HAP-1 (cell line): Measurements from ENCODE around the gene FTCDNL1.

Source experiments
- DNase-seq, 2 experiments: peaks; one replicate each; pipeline ENCODE4 v3.0.0-alpha.2; 2016 to 2020; ENCODE audit warnings: low spot score in 2 of 2
- H3K27me3 ChIP-seq: fragments of 250-450 bp; sonication (Bioruptor Pico); 2 replicates; pipeline ENCODE4 v1.5.1; 2020; ENCODE audit warnings: low read depth, mild to moderate bottlenecking, moderate library complexity
- H3K36me3 ChIP-seq: fragments of 250-450 bp; sonication (Bioruptor Pico); replicated peaks from 2 replicates; pipeline ENCODE4 v1.5.1; 2020; ENCODE audit warnings: mild to moderate bottlenecking
- H3K4me1 ChIP-seq: fragments of 250-450 bp; sonication (Bioruptor Pico); 2 replicates; pipeline ENCODE4 v1.5.1; 2020; ENCODE audit warnings: mild to moderate bottlenecking
- H3K4me3 ChIP-seq: fragments of 250-450 bp; sonication (Bioruptor Pico); 2 replicates; pipeline ENCODE4 v1.5.1; 2020; ENCODE audit warnings: mild to moderate bottlenecking, moderate library complexity
- H3K9me3 ChIP-seq: fragments of 250-450 bp; sonication (Bioruptor Pico); 2 replicates; pipeline ENCODE4 v1.5.1; 2020; ENCODE audit warnings: mild to moderate bottlenecking, moderate library complexity
- in situ Hi-C: fragments of 300-500 bp; cut with MboI; formaldehyde crosslinking; loops from 3 replicates; pipeline ENCODE4 v1.14.3; 2020; ENCODE audit warnings: low sequenced_read_pairs, inconsistent platforms, mixed read lengths

The FTCDNL1 gene

GRCh38 chr2:199734651-199735050 lies 116.3 kb downstream of the FTCDNL1 start:
- H3K36me3 ChIP-seq, result no peaks in the 10 kb centered on the region
- DNase-seq, result no peak
- in situ Hi-C loops, result loop anchor here (25.0 kb wide), 1 partner anchor 247 kb away; no protein-coding TSS in a partner anchor

GRCh38 chr2:199734011-199734410 lies 117.0 kb downstream of the FTCDNL1 start:
- Histone ChIP-seq H3K27me3 (peaks cover 13% of the 10 kb centered on the region; the same call in 1 of the 2 replicates), H3K4me1 (peaks cover 7% of the 10 kb centered on the region), H3K36me3 (no peaks in the 10 kb centered on the region), H3K4me3 (no peak overlapping the region), H3K9me3 (no peaks in the 10 kb centered on the region)
- DNase-seq, result no peak
- in situ Hi-C loops, result loop anchor here (25.0 kb wide), 1 partner anchor 247 kb away; no protein-coding TSS in a partner anchor

More at GRCh38 chr2:199734651-199735050, 116.3 kb downstream of the FTCDNL1 start:
- Histone ChIP-seq H3K9me3 (no peaks in the 10 kb centered on the region), H3K27me3 (peaks cover 13% of the 10 kb centered on the region; the same call in 1 of the 2 replicates), H3K4me3 (no peak overlapping the region), H3K4me1 (peaks cover 13% of the 10 kb centered on the region)

GRCh38 chr2:199727801-199728200 lies 123.2 kb downstream of the FTCDNL1 start:
- Histone ChIP-seq H3K4me1 (no peaks in the 10 kb centered on the region), H3K4me3 (no peak overlapping the region), H3K36me3 (no peaks in the 10 kb centered on the region), H3K9me3 (no peaks in the 10 kb centered on the region), H3K27me3 (0 out of 2 replicates have a peak, but pooled peaks cover 2% of the 10 kb centered on the region)
- in situ Hi-C loops, result loop anchor here (25.0 kb wide), 1 partner anchor 240 kb away; no protein-coding TSS in a partner anchor
- DNase-seq, result no peak

DNA sequence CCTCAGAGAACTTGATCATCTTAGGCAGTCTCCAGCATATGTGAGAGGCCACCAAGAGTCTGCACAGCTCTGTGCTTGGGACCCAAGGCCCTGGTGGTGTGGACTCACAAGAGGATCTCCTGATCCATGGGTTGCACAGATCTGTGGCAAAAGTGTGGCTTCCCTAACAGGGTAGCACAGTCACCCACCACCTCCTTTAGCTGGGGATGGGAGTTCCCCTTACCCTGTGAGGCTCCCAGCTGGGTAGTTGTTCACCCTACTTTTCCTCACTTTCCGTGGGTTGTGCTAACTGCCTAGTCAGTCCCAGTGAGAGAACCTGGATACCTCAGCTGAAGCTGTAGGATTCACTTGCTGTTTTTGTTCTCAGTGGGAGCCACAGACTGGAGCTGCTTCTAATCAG lies 123.7 kb downstream of the FTCDNL1 start:
- DNase-seq, result no peak
- in situ Hi-C loops, result loop anchor here (25.0 kb wide), 1 partner anchor 240 kb away; no protein-coding TSS in a partner anchor
- no peak overlapping the region for H3K4me3 ChIP-seq
- H3K27me3 ChIP-seq, result 0 out of 2 replicates have a peak, but pooled peaks cover 2% of the 10 kb centered on the region
- no peaks in the 10 kb centered on the region for H3K9me3 ChIP-seq
- H3K4me1 ChIP-seq, result no peaks in the 10 kb centered on the region
- no peaks in the 10 kb centered on the region for H3K36me3 ChIP-seq

GRCh38 chr2:199718074-199718473 lies 132.9 kb downstream of the FTCDNL1 start:
- H3K4me1 ChIP-seq, result no peaks in the 10 kb centered on the region
- H3K9me3 ChIP-seq, result no peaks in the 10 kb centered on the region
- in situ Hi-C loops, result no loop called here
- no peak for DNase-seq
- no peaks in the 10 kb centered on the region for H3K36me3 ChIP-seq
- no peak overlapping the region for H3K4me3 ChIP-seq
- H3K27me3 ChIP-seq, result no peaks in the 10 kb centered on the region

DNA sequence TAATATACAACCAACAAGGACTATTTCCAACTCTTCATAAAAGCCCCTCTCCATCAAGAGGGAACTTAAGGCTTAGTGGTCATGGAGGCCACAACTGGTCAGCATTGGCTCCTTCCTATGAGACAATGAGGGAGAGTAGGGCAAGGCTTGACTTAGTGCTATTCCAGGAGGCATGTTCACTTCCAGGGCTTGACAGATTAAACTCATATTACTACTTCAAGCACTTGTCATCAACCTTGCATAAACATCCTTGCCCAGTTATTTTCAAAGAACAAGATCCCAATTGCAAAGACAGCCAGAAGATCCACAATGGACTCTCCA lies 133.4 kb downstream of the FTCDNL1 start:
- Histone ChIP-seq H3K36me3 (no peaks in the 10 kb centered on the region), H3K4me1 (no peaks in the 10 kb centered on the region), H3K4me3 (no peak overlapping the region), H3K9me3 (no peaks in the 10 kb centered on the region), H3K27me3 (no peaks in the 10 kb centered on the region)
- in situ Hi-C loops, result no loop called here
- DNase-seq, result no peak

- H3K9me3 ChIP-seq, result no peaks in the 10 kb centered on the region
- no peak for DNase-seq
- in situ Hi-C loops, result no loop called here
- H3K27me3 ChIP-seq, result no peaks in the 10 kb centered on the region
- H3K4me1 ChIP-seq, result no peaks in the 10 kb centered on the region
- H3K4me3 ChIP-seq, result no peak overlapping the region
- H3K36me3 ChIP-seq, result no peaks in the 10 kb centered on the region
Observed at GRCh38 chr2:199716807-199717586, 134.0 kb downstream of the FTCDNL1 start.

DNA sequence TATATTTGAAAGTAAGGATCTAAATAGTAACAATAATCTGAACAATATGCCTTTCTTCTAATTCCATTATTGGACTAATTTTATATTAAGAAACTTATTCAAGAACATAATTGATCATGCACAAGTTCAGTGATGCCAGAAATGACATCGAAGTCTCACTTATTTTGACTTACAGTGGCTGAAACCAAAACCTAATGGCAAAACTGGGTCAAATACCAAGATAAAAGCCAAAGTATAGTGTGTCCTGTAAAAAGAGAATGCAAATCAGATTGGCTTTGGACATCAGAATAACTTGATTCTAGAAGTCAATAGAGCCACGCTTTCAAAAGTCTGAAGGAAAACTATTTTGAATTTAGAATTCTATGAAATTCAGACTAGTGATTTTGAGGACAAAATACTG lies 137.2 kb downstream of the FTCDNL1 start:
- no peaks in the 10 kb centered on the region for H3K27me3 ChIP-seq
- in situ Hi-C loops, result no loop called here
- no peak for DNase-seq
- no peaks in the 10 kb centered on the region for H3K36me3 ChIP-seq
- no peaks in the 10 kb centered on the region for H3K4me1 ChIP-seq
- H3K4me3 ChIP-seq, result no peak overlapping the region
- H3K9me3 ChIP-seq, result no peaks in the 10 kb centered on the region

- Histone ChIP-seq H3K36me3 (no peaks in the 10 kb centered on the region), H3K4me1 (no peaks in the 10 kb centered on the region), H3K4me3 (no peak overlapping the region), H3K27me3 (no peaks in the 10 kb centered on the region), H3K9me3 (no peaks in the 10 kb centered on the region)
- DNase-seq, result no peak
- in situ Hi-C loops, result no loop called here
Observed at GRCh38 chr2:199710551-199710950, 140.4 kb downstream of the FTCDNL1 start.
